IMR-90 (cell line): Measurements from ENCODE around the gene CEP76. TPM values are rescaled to one million over a fixed set of nuclear protein-coding genes. Genes with fewer than 3 reads are reported as not detected.

Experiments
- ATAC-seq: fragments of 200-7000 bp; cut with Tn5 transposase; 2 replicates; pipeline ENCODE4 v1.9.1; 2020; ENCODE audit warnings: low read depth, mild to moderate bottlenecking, moderate library complexity
- BruUV-seq: library from RNA; stranded (reverse); fragments of 400-500 nt; replicated peaks from 2 replicates; lab custom pipeline; 2021; lab: Mats Ljungman, UMichigan
- CTCF ChIA-PET: fragments of 300-600 bp; formaldehyde crosslinking; extraction: SDS; loops from one replicate; lab custom pipeline; 2021; ENCODE audit warnings: antibody characterized with exemption; lab: Yijun Ruan, JAX
- POLR2A ChIA-PET: fragments of 300-600 bp; sonication (Branson Sonifier 250); formaldehyde crosslinking; loops from one replicate; lab custom pipeline; 2022; ENCODE audit warnings: antibody characterized with exemption; ENCODE audit not compliant: unreplicated experiment; lab: Charles Lee
- DNase-seq: peaks from one replicate; pipeline ENCODE4 v3.0.0; 2013
- H2AFZ ChIP-seq: replicated peaks from 2 replicates; pipeline ENCODE3; 2013; ENCODE audit warnings: low read length, mild to moderate bottlenecking; ENCODE audit not compliant: poor library complexity
- H2AK5ac ChIP-seq: 2 replicates; pipeline ENCODE4 v1.6.1; 2013; ENCODE audit warnings: low read depth, low read length, inconsistent platforms
- H2AK9ac ChIP-seq: replicated peaks from 2 replicates; pipeline ENCODE3; 2013; ENCODE audit warnings: mild to moderate bottlenecking, low read depth, low read length, moderate library complexity; ENCODE audit not compliant: poor library complexity
- H2BK120ac ChIP-seq: 2 replicates; pipeline ENCODE4 v1.6.1; 2013; ENCODE audit warnings: low read depth, low read length, inconsistent platforms
- H2BK15ac ChIP-seq: 3 replicates; pipeline ENCODE4 v1.6.1; 2013; ENCODE audit warnings: low read depth, low read length, inconsistent platforms
- H2BK20ac ChIP-seq: 2 replicates; pipeline ENCODE4 v1.6.1; 2013; ENCODE audit warnings: low read depth, mild to moderate bottlenecking, inconsistent platforms, low read length, moderate library complexity
- H2BK5ac ChIP-seq: 2 replicates; pipeline ENCODE4 v1.6.1; 2013; ENCODE audit warnings: mild to moderate bottlenecking, low read depth, low read length, inconsistent platforms; ENCODE audit not compliant: poor library complexity, severe bottlenecking
- H3K14ac ChIP-seq: replicated peaks from 2 replicates; pipeline ENCODE4 v1.6.1; 2013; ENCODE audit warnings: low read depth, low read length, inconsistent platforms
- H3K18ac ChIP-seq: 2 replicates; pipeline ENCODE4 v1.6.1; 2013; ENCODE audit warnings: low read depth, low read length, control low read depth
- H3K23ac ChIP-seq: 2 replicates; pipeline ENCODE4 v1.6.1; 2013; ENCODE audit warnings: low read depth, low read length, inconsistent platforms
- H3K27ac ChIP-seq: 2 replicates; pipeline ENCODE4 v1.5.1; 2013; ENCODE audit warnings: mild to moderate bottlenecking, control low read depth, low read length; ENCODE audit not compliant: insufficient read depth
- H3K27me3 ChIP-seq: 2 replicates; pipeline ENCODE4 v1.6.1; 2013; ENCODE audit warnings: low read length; ENCODE audit not compliant: control insufficient read depth, insufficient read depth
- H3K36me3 ChIP-seq: 2 replicates; pipeline ENCODE4 v1.6.1; 2013; ENCODE audit warnings: low read length, mixed read lengths; ENCODE audit not compliant: control insufficient read depth, insufficient read depth
- H3K4ac ChIP-seq: 2 replicates; pipeline ENCODE4 v1.6.1; 2013; ENCODE audit warnings: low read depth, low read length, inconsistent platforms
- H3K4me1 ChIP-seq: 2 replicates; pipeline ENCODE4 v1.6.1; 2013; ENCODE audit warnings: low read length, mixed read lengths; ENCODE audit not compliant: control insufficient read depth, insufficient read depth
- H3K4me2 ChIP-seq: 2 replicates; pipeline ENCODE4 v1.6.1; 2013; ENCODE audit warnings: low read depth, mild to moderate bottlenecking, control low read depth, low read length, moderate library complexity
- H3K4me3 ChIP-seq: 2 replicates; pipeline ENCODE4 v1.5.1; 2013; ENCODE audit warnings: low read depth, mild to moderate bottlenecking, control low read depth, low read length, moderate library complexity; ENCODE audit not compliant: insufficient read depth
- H3K56ac ChIP-seq: 2 replicates; pipeline ENCODE4 v1.6.1; 2013; ENCODE audit warnings: low read length, inconsistent platforms; ENCODE audit not compliant: insufficient read depth; ENCODE audit errors: extremely low read depth
- H3K79me1 ChIP-seq, 2 experiments: 2 replicates each; pipeline ENCODE4 v1.6.1; 2013; ENCODE audit warnings: low read length in 2 of 2, inconsistent platforms in 1 of 2, low read depth in 1 of 2
- H3K9ac ChIP-seq: 2 replicates; pipeline ENCODE4 v1.6.1; 2013; ENCODE audit warnings: low read depth, low read length, control low read depth
- H3K9me1 ChIP-seq: 2 replicates; pipeline ENCODE4 v1.6.1; 2013; ENCODE audit warnings: low read length, inconsistent platforms; ENCODE audit not compliant: insufficient read depth
- H3K9me3 ChIP-seq: 2 replicates; pipeline ENCODE4 v1.6.1; 2013; ENCODE audit warnings: low read length; ENCODE audit not compliant: control insufficient read depth, insufficient read depth
- H4K20me1 ChIP-seq: 2 replicates; pipeline ENCODE4 v1.6.1; 2013; ENCODE audit warnings: low read length, inconsistent platforms; ENCODE audit not compliant: insufficient read depth
- H4K5ac ChIP-seq: 2 replicates; pipeline ENCODE4 v1.6.1; 2013; ENCODE audit warnings: mild to moderate bottlenecking, low read depth, low read length, control low read depth
- H4K8ac ChIP-seq, 2 experiments: 2 replicates each; pipeline ENCODE4 v1.6.1; 2013; ENCODE audit warnings: low read depth in 2 of 2, low read length in 2 of 2, control low read depth in 1 of 2, inconsistent platforms in 1 of 2
- H4K91ac ChIP-seq: 2 replicates; pipeline ENCODE4 v1.6.1; 2013; ENCODE audit warnings: low read depth, low read length, inconsistent platforms; ENCODE audit not compliant: insufficient read depth
- CHD1 ChIP-seq: IDR thresholded peaks from 2 replicates; pipeline ENCODE4 v1.6.1; 2012; ENCODE audit warnings: low read depth, low read length, improper control_type of control experiment
- FOS ChIP-seq: fragments of 150-350 bp; IDR thresholded peaks from 2 replicates; pipeline ENCODE4 v1.6.1; 2016; ENCODE audit warnings: low read depth, low read length
- MAFK ChIP-seq: IDR thresholded peaks from 2 replicates; pipeline ENCODE4 v1.6.1; 2012; ENCODE audit warnings: low read depth, low read length, improper control_type of control experiment
- MAZ ChIP-seq: IDR thresholded peaks from 2 replicates; pipeline ENCODE4 v1.6.1; 2012; ENCODE audit warnings: low read depth, mild to moderate bottlenecking, low read length, improper control_type of control experiment, moderate library complexity, borderline replicate concordance
- POLR2A ChIP-seq: IDR thresholded peaks from 2 replicates; pipeline ENCODE4 v1.6.1; 2012; ENCODE audit warnings: mild to moderate bottlenecking, low read depth, low read length
- RAD21 ChIP-seq: IDR thresholded peaks from 2 replicates; pipeline ENCODE4 v1.6.1; 2012; ENCODE audit warnings: low read length, improper control_type of control experiment
- RCOR1 ChIP-seq: IDR thresholded peaks from 2 replicates; pipeline ENCODE4 v1.6.1; 2012; ENCODE audit warnings: mild to moderate bottlenecking, low read length, improper control_type of control experiment; ENCODE audit not compliant: insufficient replicate concordance
- SMC3 ChIP-seq: fragments of 150-350 bp; IDR thresholded peaks from 2 replicates; pipeline ENCODE4 v1.6.1; 2016; ENCODE audit warnings: low read depth, mild to moderate bottlenecking, antibody characterized with exemption, low read length, moderate library complexity
- WGBS, 2 experiments: methylation state at CpG; one replicate each; pipeline versions ENCODE4 v1.1.5 to v1.1.7; 2013; ENCODE audit warnings: missing lambda C conversion rate in 2 of 2; ENCODE audit not compliant: insufficient read length in 1 of 2; ENCODE audit errors: extremely low coverage in 2 of 2; 5-methylcytosine and 5-hydroxymethylcytosine counted together
- dilution Hi-C: fragments of 300-500 bp; cut with HindIII; formaldehyde crosslinking; loops from one replicate; pipeline ENCODE4 v1.14.3; 2018; ENCODE audit warnings: low sequenced_read_pairs; ENCODE audit not compliant: unreplicated experiment
- in situ Hi-C: fragments of 300-500 bp; cut with MboI; formaldehyde crosslinking; loops from 3 replicates; pipeline ENCODE4 v1.14.3; 2019; ENCODE audit warnings: low sequenced_read_pairs, inconsistent platforms, mixed read lengths
- intact Hi-C: fragments of 100-400 bp; cut with micrococcal nuclease; formaldehyde crosslinking; loops from 2 replicates; pipeline ENCODE4 v1.10.0; 2022
- polyA plus RNA-seq, 3 experiments: library from polyadenylated mRNA; depleted of rRNA; stranded (reverse); fragments of >200 nt; gene quantifications; 2 replicates each; pipeline ENCODE4 v1.2.3, GENCODE V29; 2012; ENCODE audit warnings: low replicate concordance in 1 of 3
- total RNA-seq: library from RNA; depleted of rRNA; stranded (reverse); fragments of >200 nt; gene quantifications from 2 replicates; pipeline ENCODE4 v1.2.3, GENCODE V29; 2012
- TF ChIP-seq, protein P1 (sequence below): fragments of 150-350 bp; IDR thresholded peaks from 2 replicates; pipeline ENCODE4 v1.6.1; 2017; ENCODE audit warnings: mild to moderate bottlenecking, antibody characterized with exemption, low read length, low read depth
- TF ChIP-seq, protein P2 (sequence below): fragments of 150-350 bp; IDR thresholded peaks from 2 replicates; pipeline ENCODE4 v1.6.1; 2016; ENCODE audit warnings: low read depth, mild to moderate bottlenecking, low read length, moderate library complexity, borderline replicate concordance

Gene CEP76
- total and polyA plus RNA-seq, 2 of the 4 experiments (the other 2 are of a cell fraction), result 5.1 to 8.1 TPM

DNA sequence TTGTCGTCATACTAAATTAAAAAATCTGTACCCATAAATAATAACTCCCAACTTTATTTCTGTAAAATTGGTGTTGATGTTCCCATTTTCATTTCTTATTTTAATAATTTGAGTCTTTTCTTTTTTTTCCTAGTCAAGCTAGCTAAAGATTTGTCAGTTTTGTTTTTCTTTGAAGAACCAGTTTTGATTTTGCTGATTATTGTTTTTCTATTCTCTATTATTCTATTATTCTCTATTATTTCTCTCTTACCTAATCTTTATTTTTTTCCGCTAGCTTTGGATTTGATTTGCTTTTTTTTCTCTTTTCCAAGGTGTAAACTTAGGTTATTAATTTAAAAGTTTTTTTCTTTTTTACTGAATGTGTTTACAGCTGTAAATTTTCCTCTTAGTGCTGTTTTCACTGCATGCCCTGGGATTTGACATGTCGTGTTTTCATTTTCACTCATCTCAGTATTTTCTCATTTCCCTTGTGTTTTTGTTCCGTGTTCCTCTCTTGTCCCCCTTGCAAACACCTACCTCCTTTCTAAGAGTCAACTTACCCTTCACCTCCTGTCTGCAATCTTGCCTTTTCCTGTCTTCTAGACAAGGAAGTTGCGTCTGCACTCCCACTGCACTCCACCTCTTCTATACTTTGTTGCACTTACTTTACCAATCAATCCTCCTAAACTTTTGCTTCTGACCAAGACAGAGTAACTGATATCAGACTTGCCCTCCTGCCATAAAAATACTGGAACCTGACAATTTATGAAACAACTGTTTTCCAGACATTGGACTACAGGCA lies 19.2 kb upstream of the CEP76 start:
- DNase-seq, result no peak
- no peak overlapping the region for H2BK5ac ChIP-seq
- H3K56ac ChIP-seq, result no peak overlapping the region
- no peak overlapping the region for H3K9ac ChIP-seq
- H2AK9ac ChIP-seq, result no peak overlapping the region
- ATAC-seq, result no peak
- CTCF ChIA-PET, result interaction anchor here (0.6 kb wide), 1 partner anchor 177 kb away, joined by 3 read pairs; no protein-coding TSS in a partner anchor
- 97% methylated on average over 3 of the region's 5 CpGs; no CpG with 5 or more reads in 1 of the 2 experiments for WGBS, 2 experiments
- H3K36me3 ChIP-seq, result peaks cover 36% of the 10 kb centered on the region
- no peak overlapping the region for H2AFZ ChIP-seq
- dilution Hi-C loops, result no loop called here
- in situ Hi-C loops, result no loop called here
- no peak overlapping the region for H3K18ac ChIP-seq
- no peak overlapping the region for H3K14ac ChIP-seq
- H4K20me1 ChIP-seq, result no peaks in the 10 kb centered on the region
- no peaks in the 10 kb centered on the region for H3K27me3 ChIP-seq
- H3K27ac ChIP-seq, result no peak overlapping the region
- H3K9me3 ChIP-seq, result no peaks in the 10 kb centered on the region
- H2AK5ac ChIP-seq, result no peak overlapping the region
- H4K91ac ChIP-seq, result no peak overlapping the region
- H3K23ac ChIP-seq, result no peak overlapping the region
- peaks cover 3 to 6% of the 10 kb centered on the region in 2 experiments; a peak in 1 of 4 replicates for H3K79me1 ChIP-seq
- no peaks in the 10 kb centered on the region; the same call in 1 of the 2 replicates for H3K9me1 ChIP-seq
- no peak overlapping the region for H3K4me2 ChIP-seq
- H2BK15ac ChIP-seq, result no peak overlapping the region
- H3K4ac ChIP-seq, result no peak overlapping the region
- H4K8ac ChIP-seq, result no peak overlapping the region
- POLR2A ChIA-PET, result interaction anchor here (0.7 kb wide), 1 partner anchor 242 kb away, joined by 7 read pairs; no protein-coding TSS in a partner anchor
- no peak overlapping the region for H2BK20ac ChIP-seq
- H3K4me1 ChIP-seq, result no peaks in the 10 kb centered on the region
- TF ChIP-seq, protein P1, sequence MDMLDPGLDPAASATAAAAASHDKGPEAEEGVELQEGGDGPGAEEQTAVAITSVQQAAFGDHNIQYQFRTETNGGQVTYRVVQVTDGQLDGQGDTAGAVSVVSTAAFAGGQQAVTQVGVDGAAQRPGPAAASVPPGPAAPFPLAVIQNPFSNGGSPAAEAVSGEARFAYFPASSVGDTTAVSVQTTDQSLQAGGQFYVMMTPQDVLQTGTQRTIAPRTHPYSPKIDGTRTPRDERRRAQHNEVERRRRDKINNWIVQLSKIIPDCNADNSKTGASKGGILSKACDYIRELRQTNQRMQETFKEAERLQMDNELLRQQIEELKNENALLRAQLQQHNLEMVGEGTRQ, result no peak
- TF ChIP-seq POLR2A (no peak), RAD21 (no peak), MAZ (no peak), RCOR1 (no peak), MAFK (no peak), SMC3 (no peak), CHD1 (no peak), FOS (no peak)
- TF ChIP-seq, protein P2, sequence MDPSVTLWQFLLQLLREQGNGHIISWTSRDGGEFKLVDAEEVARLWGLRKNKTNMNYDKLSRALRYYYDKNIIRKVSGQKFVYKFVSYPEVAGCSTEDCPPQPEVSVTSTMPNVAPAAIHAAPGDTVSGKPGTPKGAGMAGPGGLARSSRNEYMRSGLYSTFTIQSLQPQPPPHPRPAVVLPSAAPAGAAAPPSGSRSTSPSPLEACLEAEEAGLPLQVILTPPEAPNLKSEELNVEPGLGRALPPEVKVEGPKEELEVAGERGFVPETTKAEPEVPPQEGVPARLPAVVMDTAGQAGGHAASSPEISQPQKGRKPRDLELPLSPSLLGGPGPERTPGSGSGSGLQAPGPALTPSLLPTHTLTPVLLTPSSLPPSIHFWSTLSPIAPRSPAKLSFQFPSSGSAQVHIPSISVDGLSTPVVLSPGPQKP, result no peak
- intact Hi-C loops, result no loop called here
- no TSS peak for BruUV-seq
- H3K4me3 ChIP-seq, result no peak overlapping the region
- H2BK120ac ChIP-seq, result no peak overlapping the region
- H4K5ac ChIP-seq, result no peak overlapping the region
